NAMALWA (cell line): ENCODE data around the gene PP2D1.
"Not testable (repeated sequence)": the region's sequence is repeated elsewhere in the genome, so short reads cannot be mapped to it uniquely, and the experiment has no call there.

Source experiments
- DNase-seq: peaks from one replicate; pipeline ENCODE4 v3.0.0-alpha.2; 2015; ENCODE audit warnings: low spot score

Gene PP2D1

DNA sequence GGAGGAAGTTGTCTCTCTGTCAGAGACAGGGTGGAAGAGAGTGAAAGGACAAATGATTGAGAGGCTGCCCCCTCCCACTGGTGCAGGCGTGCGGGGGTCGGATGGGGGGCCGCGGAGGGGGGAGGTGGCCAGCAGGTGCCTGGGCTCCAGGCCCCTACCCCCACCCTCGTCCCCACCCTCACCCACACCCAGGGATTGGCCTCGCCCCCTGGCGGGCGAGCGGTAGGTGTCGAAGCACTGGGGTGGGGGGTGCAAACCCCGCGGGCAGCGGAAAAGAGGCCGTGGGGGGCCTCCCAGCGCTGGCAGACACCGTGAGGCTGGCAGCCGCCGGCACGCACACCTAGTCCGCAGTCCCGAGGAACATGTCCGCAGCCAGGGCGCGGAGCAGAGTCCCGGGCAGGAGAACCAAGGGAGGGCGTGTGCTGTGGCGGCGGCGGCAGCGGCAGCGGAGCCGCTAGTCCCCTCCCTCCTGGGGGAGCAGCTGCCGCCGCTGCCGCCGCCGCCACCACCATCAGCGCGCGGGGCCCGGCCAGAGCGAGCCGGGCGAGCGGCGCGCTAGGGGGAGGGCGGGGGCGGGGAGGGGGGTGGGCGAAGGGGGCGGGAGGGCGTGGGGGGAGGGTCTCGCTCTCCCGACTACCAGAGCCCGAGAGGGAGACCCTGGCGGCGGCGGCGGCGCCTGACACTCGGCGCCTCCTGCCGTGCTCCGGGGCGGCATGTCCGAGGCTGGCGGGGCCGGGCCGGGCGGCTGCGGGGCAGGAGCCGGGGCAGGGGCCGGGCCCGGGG is 27.9 kb upstream of the PP2D1 start, which contains the start of gene KAT2B:
Gene KAT2B, plus strand, starts transcription at position 682 of the 783 bp plus-strand sequence. Its CDS starts 32 bp downstream, at position 714.
- DNase-seq = peak; percentile 92

DNA sequence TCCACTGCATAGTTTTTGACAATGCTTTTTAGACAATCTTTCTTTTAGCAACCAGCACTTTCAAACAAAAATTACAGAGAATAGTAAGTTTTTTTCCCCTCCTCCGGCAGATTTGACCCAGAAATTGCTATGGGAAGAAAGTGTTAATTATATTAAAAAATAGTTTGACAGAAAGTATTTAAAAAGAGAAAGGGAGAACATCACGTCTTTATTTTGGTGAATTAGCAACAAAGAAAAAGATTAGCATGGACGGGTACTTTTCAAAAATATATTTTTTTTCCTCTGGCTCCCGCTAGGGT is 27.4 kb upstream of the PP2D1 start:
- no peak for DNase-seq

DNA sequence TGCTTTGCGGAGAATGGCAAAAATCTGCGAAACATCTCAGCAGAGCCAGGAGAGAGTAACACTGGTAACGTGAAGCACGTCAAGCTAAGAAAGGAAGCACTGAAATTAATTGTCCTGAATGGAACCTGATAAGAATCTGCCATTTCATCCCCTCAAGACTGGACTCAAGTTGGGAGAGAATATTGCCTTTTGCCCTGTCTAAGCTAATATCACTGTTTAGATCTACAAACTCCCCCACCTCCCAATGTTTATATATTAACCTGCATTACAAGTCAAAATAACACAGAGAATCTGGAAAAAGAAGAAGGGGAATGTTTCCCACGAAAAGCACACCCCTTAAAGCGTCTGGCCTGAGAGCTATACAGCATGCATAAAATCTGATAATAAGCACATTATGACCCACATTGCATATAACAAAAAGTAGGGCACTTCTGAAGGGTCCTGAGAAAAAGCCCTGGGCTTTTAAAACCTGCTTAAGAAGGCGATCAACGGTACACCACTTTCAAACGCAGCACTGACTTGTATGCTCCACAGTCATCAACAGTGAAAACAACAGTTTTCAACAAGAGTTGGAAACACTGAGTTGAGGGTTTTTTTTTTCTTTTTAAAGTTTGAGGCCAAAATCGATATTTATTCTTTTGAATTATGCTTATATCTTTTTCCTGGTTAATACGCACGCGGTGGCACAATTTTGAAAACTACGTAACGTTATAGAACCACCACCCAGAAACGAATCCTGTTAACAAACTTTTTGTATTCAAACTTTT is 26.8 kb upstream of the PP2D1 start:
- peak; percentile 29 for DNase-seq

DNA sequence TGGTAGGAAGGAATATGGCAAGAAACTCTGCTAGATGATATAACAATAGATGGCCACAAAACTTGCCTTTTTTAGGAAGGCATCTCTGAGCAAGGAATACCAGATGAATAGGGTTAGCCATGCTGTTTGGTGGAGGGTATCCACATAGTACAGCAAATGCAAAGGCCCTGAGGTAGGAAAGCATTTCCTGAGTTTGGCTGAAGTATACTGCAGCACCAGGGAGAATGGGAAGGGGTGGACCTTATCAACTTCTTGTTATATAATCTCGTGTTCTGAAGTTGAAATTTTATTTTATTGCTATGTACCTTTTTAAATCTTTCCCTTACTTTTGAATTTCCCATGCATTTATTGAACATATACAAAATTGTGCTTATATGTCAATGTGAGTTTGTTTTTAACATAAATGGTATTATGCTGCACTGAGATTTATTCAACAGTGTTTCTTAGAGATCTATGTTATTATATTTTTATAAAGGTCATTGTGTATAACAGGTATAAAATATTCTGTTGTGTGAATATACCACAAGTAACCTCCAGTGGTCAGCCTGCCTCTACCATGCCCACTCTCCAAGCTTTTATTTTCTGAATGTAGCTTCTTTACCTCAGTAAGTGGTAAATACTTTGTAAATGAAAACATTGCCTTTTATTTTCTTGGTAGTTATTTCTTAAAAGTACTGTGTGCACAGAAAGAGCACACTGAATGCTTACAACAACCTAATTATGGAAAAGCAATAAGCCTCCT is 25.4 kb upstream of the PP2D1 start:
- DNase-seq = no peak

DNA sequence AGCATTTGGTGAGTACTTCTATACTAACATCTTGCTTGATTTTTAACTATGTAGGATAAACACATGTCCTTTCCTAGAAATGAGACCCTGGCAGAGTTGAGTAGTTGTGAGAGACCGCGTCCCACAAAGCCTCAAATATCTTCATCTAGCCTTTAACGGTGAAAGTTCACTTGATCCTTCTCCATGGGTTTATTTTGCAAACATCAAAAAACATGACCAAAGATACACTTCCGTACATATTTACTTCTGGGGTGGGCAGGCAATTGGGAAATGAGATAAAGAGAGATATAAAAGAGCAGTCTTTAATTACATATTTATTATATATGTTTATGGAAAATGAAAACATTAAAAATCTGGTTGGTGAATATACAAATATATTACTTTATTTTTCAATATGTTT is 23.0 kb upstream of the PP2D1 start:
- no peak for DNase-seq

DNA sequence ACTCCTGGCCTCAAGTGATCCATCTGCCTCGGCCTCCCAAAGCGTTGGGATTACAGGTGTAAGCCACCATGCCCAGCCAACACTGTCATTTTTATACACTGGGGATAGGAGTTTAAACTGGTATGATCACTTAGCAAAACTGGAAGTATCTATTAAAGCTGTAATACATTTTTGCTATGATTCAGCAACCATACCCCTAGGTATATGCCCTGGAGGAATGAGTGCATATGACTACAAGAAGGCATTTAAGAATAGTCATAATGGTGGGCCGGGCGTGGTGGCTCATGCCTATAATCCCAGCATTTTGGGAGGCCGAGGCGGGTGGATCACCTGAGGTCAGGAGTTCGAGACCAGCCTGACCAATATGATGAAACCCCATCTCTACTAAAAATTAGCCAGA is 19.9 kb upstream of the PP2D1 start:
- DNase-seq = not testable (repeated sequence)

DNA sequence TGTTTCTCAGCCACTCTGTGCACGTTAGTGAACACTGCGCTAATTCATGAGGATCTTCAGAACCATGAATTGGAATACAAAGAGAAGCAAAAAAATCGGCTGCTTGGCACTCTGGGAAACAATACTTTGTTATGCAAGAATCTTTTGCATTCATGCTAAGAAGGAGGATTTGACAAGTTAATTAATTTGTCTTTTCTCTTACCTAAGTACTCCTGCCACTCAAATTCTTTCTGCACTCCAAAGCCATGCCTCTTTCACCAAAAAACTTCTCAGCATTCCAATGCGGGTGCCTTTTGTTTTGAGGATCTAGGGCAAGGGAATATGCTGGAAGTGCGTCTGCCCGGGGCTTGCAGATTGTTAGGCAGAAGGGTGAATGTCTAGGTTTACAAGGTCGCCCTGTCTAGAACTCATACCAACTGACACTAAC is 16.9 kb upstream of the PP2D1 start:
- no peak for DNase-seq

DNA sequence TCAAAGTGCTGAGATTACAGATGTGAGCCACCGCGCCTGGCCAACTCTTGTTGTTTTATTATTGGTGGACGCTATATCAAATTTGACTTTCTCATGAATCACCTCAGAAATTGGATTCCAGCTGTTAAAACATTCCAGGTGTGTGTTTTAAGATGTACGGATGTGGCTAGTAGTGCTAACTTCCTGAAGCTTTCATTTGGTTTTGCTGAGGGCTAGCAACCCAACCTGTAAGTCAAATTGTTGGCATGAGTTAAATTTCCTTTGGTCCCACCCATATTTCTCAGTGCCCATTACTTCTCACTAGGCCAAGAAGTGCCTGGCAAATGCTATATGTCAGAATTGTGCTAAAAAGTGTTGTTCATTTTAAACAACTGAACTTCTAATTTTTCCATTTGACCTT is 15.1 kb upstream of the PP2D1 start:
- no peak for DNase-seq

DNA sequence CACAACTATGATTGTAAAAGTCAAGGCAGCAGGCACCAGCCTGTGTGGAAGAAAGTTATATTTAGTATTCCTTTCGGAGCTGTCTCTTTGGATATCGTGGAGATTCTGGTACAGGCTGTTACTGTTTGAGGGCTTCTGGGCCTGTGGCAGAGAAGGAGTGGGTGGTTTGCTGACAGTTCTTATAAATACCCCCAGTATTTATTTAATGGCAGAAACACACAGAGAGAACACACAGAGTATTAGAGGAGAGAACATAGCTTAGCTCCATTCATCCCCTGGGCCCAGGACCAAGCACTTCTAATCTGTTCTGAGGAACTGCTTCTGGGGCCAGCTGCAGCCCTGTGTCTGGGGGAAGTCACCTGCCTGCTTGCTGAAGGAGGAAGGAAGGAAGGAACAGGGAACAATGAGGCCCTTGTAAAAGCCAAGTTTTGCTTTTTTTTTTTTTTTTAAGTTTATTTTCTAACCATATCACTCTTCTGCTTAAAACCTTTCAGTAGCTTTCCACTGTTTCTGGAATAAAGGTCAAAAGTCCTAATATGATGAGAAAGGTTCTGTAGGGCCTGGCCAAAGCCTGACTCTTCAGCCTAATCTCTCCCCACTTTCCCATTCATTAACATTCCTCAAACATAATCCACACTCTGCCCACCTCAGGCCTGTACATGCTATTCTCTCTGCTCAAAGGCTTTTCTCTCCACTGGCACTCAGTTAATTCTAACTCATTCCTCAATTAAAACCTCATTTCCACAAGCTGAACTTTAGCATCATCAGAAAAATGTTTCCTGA is 11.8 kb upstream of the PP2D1 start:
- no peak for DNase-seq

DNA sequence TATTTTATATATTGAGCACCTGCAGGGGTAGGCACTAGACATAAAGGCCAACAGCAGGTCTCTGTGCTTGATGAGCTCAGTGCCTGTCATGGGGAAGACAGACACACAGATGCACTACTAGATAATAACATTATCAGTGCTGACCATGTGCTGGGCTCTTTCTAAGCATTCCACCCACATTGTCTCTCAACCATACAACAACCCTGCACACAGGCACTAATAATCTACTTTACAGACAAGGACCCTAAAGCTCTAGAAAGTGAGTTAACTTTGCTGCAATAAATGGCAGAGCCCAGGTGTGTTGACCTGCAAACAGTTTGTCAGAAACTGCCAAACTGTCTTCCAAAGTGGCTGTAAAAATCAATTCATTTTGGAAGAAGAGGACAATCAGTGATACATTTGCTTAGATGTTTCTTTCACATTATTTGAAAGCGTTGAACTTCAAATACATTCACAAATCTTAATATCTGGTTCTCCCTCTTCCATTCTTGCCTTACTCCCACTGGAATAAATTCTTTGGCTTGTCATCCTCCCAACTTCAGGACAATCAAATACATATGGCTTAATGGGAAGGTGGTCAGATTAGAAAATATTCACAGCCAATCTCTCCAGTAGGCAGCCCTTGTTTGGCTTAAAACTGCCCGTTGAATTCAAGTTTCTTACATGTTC is 11.0 kb upstream of the PP2D1 start:
- DNase-seq = no peak

DNA sequence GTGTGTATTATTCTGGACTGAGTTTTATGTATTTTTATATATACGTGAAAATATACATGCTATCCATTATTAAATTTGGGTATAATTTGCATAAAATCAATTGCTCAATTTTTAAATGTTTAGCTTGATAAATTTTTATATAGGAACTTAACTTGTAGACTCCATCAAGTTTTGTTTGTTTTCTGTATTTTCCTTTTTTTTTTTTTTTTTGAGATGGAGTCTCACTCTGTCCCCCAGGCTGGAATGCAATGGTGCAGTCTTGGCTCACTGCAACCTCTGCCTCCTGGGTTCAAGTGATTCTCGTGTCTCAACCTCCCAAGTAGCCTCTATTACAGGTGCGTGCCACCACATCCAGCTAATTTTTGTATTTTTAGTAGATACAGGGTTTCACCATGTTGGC is 4.0 kb upstream of the PP2D1 start:
- DNase-seq = not testable (repeated sequence)

DNA sequence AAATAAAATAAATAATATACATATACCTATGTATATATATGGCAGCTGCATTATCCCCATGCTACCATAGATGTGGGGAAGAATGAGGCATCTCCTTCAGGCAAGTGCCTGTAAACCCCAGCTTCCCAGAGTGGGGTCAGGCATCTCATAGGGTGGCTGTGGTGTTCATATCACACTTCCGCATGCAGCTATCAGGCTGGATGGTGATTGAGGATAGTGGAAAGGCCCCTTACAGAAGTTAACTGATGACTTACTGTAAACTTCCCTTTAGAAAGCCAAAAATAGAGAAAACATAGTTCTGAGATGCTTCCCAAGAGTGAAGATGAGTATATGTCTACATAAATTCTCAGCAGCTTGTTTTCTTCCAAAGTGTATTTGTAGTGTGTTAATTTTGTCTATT is 3.5 kb upstream of the PP2D1 start:
- no peak for DNase-seq

DNA sequence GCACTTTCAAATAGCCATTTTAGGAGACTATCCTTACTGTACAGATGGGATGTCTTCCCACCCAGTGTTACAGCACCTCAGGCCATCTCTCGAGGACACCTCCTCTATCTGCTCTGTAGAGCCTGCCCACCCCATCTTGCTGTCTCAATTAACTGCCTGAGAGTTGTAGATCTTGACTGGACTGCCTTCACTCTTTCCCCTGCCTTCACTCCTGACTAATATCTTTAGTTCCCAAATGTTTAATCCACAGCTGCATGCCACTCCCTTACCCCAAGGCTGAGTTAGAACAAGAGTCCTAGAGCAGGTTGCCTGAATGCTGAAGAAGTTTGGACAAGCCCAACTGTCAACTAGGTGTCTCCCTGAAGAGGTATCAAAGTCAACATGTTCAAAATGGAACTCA is 1.3 kb upstream of the PP2D1 start:
- no peak for DNase-seq

DNA sequence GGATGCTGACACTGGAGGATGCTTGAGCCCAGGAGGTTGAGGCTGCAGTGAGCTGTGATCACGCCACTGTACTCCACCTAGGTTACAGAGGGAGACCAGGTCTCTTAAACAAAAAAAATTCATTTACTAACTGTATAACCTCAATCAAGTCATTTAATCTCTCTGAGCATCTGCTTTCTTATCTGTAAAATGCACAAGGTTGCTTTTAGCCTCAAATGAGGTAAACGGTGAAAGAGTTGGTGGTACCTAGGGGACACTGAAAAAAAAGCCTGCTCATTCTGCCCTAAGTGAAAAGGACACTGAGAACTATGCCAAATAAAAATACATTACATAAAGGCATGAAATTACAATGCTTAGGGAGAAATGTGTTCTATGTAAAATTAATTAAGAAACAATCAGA is 3.4 kb downstream of the PP2D1 start:
- DNase-seq = no peak

DNA sequence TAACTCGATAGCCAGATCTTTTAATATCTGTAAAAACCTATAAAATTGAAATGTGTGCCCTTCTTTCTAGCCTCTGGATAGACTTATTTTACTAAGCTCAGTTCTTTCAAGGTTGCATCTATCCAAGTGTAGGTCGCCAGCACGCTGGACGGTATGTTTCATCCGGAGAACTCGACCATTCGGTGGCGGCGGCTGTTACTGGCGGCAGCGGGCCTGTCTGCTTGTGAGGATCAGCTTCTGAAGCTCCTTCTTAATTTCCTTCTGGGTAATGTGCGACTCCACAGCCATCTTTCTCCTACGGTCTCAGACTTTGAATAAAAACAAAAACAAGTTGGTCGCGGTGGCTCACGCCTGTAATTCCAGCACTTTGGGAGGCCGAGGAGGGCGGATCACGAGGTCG is 4.1 kb downstream of the PP2D1 start:
- DNase-seq = no peak

DNA sequence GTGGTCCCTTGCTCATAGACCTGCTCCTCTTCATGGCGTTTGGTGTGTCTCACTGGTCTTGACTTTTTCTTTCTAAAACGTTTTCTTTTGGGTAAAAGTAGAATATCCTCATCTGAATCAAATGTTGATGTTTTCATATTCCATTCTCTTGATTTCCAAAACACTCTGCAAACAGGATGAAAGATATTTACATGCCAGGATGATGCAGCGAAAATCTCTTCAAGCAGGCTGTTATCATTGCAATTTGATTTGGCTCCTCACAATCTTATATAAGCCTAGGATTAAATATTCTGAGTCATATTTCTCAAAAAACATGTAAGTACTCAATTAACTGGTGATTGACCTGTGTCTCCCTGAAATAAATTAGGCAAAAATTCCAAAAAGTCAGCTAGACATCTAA is 10.1 kb downstream of the PP2D1 start:
- DNase-seq = no peak

DNA sequence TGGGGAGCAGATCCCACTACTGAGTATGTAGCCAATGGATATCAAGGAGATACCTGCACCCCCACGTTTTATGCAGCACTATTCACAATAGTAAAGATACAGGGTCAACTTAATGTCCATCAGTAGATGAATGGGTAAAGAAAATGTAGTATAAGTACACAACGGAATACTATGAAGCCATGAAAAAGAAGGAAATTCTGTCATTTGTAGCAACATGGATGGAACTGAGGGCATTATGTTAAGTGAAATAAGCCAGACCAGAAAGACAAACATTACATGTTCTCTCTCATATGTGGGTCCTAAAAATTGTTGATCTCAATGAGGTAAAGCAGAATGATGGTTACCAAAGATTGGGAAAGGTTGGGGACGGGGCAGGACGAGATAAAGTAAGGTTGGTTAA is 14.6 kb downstream of the PP2D1 start:
- no peak for DNase-seq

DNA sequence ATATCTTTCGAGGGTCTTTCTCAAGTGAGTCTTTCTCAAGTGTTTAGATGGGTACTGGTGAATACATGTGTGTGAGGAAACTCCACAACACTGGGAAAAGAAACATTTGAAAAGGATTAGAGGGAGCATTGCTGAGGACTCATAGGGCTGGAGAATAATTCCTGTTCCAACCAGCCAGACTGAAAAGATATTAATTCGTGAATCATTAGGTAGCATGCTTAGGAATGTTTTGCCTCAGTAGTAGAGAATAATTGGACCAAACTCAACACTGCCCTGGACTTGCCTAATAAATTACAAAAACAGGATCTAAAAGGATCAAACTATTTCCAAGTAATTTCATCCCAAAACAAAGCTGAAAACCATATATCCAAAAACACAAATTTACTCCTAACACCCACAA is 17.3 kb downstream of the PP2D1 start:
- DNase-seq = no peak

DNA sequence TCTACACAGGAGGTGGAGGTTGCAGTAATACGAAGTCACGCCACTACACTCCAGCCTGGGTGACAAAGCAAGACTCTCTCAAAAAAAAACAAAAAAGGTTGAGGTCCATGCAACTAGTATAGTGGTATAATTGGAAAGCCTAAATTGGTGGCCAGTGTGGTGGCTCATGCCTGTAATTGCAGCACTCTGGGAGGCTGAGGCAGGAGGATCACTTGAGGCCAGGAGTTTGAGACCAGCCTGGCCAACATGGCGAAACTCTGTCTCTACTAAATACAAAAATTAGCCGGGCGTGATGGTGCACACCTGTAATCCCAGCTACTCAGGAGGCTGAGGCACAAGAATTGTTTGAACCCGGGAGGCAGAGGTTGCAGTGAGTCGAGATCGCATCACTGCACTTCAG is 23.2 kb downstream of the PP2D1 start:
- DNase-seq = not testable (repeated sequence)

DNA sequence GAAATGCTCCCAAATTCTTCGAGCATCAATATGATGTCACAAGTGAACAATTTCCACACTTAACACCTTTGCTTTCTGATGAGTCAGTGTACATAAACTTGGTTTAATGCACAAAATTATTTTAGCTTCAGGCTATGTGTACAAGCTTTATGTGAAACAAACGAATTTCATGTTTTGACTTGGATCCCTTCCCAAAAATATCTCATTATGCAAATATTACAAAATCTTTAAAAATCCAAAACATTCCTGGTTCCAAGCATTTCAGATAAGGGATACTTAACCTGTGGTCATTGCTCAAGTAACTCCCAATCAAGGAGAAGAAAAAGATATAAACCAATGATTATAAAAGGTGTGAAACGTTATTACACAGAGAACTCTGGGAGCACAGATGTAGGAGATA is 40.0 kb downstream of the PP2D1 start:
- DNase-seq = no peak

DNA sequence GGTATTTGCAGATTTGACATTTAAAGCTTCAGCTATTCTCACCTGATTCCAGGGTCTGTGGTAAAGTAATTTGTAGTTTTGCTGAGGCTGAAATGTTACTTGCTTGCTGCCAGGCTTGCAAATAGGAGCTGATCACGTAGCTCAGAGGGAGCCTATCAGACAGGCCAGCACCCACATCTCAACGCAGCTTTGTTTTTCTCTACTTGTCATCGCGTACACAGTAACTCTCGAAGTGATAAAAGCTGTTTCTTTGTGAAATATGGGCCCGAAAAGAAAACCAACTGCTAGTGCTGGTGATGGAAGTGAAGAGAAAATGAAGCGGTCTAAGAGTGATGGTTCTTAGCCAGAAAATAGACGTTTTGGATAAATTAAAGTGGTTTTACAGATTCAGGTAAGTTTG is 41.7 kb downstream of the PP2D1 start:
- DNase-seq = no peak

DNA sequence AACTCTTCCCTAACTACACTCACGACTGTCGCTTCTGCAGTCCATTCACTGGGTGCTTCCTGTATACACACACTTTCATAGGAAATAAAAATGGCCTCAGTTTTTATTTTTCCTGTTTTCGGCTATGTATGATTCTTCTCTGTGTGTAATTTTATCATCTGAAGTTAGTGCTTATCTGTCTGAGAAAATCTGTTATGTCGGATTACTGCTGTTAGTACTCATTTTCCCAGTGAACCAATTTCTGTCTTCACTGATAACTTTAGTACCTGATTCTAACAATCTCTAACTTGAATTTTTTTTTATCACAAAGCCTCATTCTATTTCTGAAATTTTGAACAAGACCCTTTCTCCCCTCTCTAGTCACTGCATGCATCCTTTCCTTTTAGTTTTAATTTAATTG is 44.3 kb downstream of the PP2D1 start:
- no peak for DNase-seq
